A204.1 (cell line): ENCODE results near the gene OR6B1.
A peak's percentile ranks its signal among the peaks of the same experiment; 100 is the strongest.
"Not testable (repeated sequence)": the region's sequence is repeated elsewhere in the genome, so short reads cannot be mapped to it uniquely, and the experiment has no call there.

Experiments used
- FAIRE-seq: peaks from 2 replicates; lab custom pipeline; 2012; peaks lifted over from hg19 to GRCh38; lab: Jason Lieb, UNC

Gene OR6B1

GRCh38 chr7:144006029-144006691, 6.0 kb downstream of the OR6B1 start:
- FAIRE-seq, result no peak

GRCh38 chr7:144006692-144007042, 6.5 kb downstream of the OR6B1 start:
- FAIRE-seq, result no peak

- FAIRE-seq, result no peak
Measured at GRCh38 chr7:144009361-144009760, 9.2 kb downstream of the OR6B1 start.

GRCh38 chr7:144010061-144010460, 9.9 kb downstream of the OR6B1 start:
- FAIRE-seq, result not testable (repeated sequence)

GRCh38 chr7:144010821-144011220, 10.7 kb downstream of the OR6B1 start:
- not testable (repeated sequence) for FAIRE-seq

- FAIRE-seq, result peak; percentile 29
Measured at GRCh38 chr7:144011458-144012230, 11.5 kb downstream of the OR6B1 start.

GRCh38 chr7:144018065-144018464, 17.9 kb downstream of the OR6B1 start:
- no peak for FAIRE-seq

- FAIRE-seq, result no peak
Measured at GRCh38 chr7:144019457-144019856, 19.3 kb downstream of the OR6B1 start.

GRCh38 chr7:144020340-144020739, 20.2 kb downstream of the OR6B1 start:
- FAIRE-seq, result no peak

- FAIRE-seq, result no peak
Measured at GRCh38 chr7:144022169-144022568, 22.0 kb downstream of the OR6B1 start.

GRCh38 chr7:144023171-144023827, 23.2 kb downstream of the OR6B1 start:
- FAIRE-seq, result no peak

- no peak for FAIRE-seq
Measured at GRCh38 chr7:144024213-144024612, 24.1 kb downstream of the OR6B1 start.

- FAIRE-seq, result no peak
Measured at GRCh38 chr7:144026203-144026883, 26.2 kb downstream of the OR6B1 start.

GRCh38 chr7:144027070-144027469, 26.9 kb downstream of the OR6B1 start:
- peak; percentile 97 for FAIRE-seq

GRCh38 chr7:144027974-144028373, 27.9 kb downstream of the OR6B1 start:
- FAIRE-seq, result no peak

- no peak for FAIRE-seq
Measured at GRCh38 chr7:144028547-144028946, 28.4 kb downstream of the OR6B1 start.

GRCh38 chr7:144032516-144032915, 32.4 kb downstream of the OR6B1 start:
- no peak for FAIRE-seq

- FAIRE-seq, result no peak
Measured at GRCh38 chr7:144032985-144033709, 33.0 kb downstream of the OR6B1 start.

- FAIRE-seq, result no peak
Measured at GRCh38 chr7:144035385-144035784, 35.3 kb downstream of the OR6B1 start.

- FAIRE-seq, result no peak
Measured at GRCh38 chr7:144036302-144036885, 36.3 kb downstream of the OR6B1 start.

GRCh38 chr7:144037414-144038035, 37.4 kb downstream of the OR6B1 start:
- FAIRE-seq, result no peak
